GM18499 (cell line): Measurements from ENCODE around the gene CDC5L.

Experiments
- ATAC-seq: cut with Tn5 transposase; IDR thresholded peaks from one replicate; pipeline ENCODE4 v1.9.1; 2021; ENCODE audit warnings: moderate number of reproducible peaks; ENCODE audit not compliant: insufficient read depth, unreplicated experiment

The CDC5L gene

GRCh38 chr6:44373051-44373450 lies 14.5 kb upstream of the CDC5L start:
- no peak for ATAC-seq

GRCh38 chr6:44373787-44374186 lies 13.7 kb upstream of the CDC5L start:
- ATAC-seq, result no peak

GRCh38 chr6:44375071-44375470 lies 12.4 kb upstream of the CDC5L start:
- no peak for ATAC-seq

- no peak for ATAC-seq
Observed at GRCh38 chr6:44377484-44377883, 10.0 kb upstream of the CDC5L start.

- no peak for ATAC-seq
Observed at GRCh38 chr6:44377971-44378370, 9.5 kb upstream of the CDC5L start.

GRCh38 chr6:44381739-44382138 lies 5.8 kb upstream of the CDC5L start:
- no peak for ATAC-seq

- no peak for ATAC-seq
Observed at GRCh38 chr6:44386364-44386928, 1.1 kb upstream of the CDC5L start.

- ATAC-seq, result peak; percentile 4
Observed at GRCh38 chr6:44386929-44387345, 569 bp upstream of the CDC5L start.

- no peak for ATAC-seq
Observed at GRCh38 chr6:44388135-44388487, 605 bp downstream of the CDC5L start.

GRCh38 chr6:44388887-44389286 lies 1.4 kb downstream of the CDC5L start:
- ATAC-seq, result no peak

GRCh38 chr6:44390158-44390683 lies 2.7 kb downstream of the CDC5L start:
- no peak for ATAC-seq

- ATAC-seq, result no peak
Observed at GRCh38 chr6:44395501-44395900, 8.0 kb downstream of the CDC5L start.

GRCh38 chr6:44396968-44397367 lies 9.5 kb downstream of the CDC5L start:
- no peak for ATAC-seq

GRCh38 chr6:44397424-44398164 lies 10.1 kb downstream of the CDC5L start:
- ATAC-seq, result no peak

- ATAC-seq, result no peak
Observed at GRCh38 chr6:44399991-44400390, 12.5 kb downstream of the CDC5L start.

GRCh38 chr6:44400572-44400971 lies 13.1 kb downstream of the CDC5L start:
- no peak for ATAC-seq

- no peak for ATAC-seq
Observed at GRCh38 chr6:44401138-44401537, 13.6 kb downstream of the CDC5L start.

- no peak for ATAC-seq
Observed at GRCh38 chr6:44404022-44404714, 16.7 kb downstream of the CDC5L start.

- no peak for ATAC-seq
Observed at GRCh38 chr6:44404715-44405099, 17.2 kb downstream of the CDC5L start.

- ATAC-seq, result no peak
Observed at GRCh38 chr6:44407951-44408670, 20.6 kb downstream of the CDC5L start.
